GM18909 (cell line): ENCODE results near the gene TNS3.
A peak's percentile ranks its signal among the peaks of the same experiment; 100 is the strongest.

Experiments used
- ATAC-seq: cut with Tn5 transposase; IDR thresholded peaks from one replicate; pipeline ENCODE4 v1.9.1; 2021; ENCODE audit warnings: mild to moderate bottlenecking; ENCODE audit not compliant: unreplicated experiment, poor library complexity

TNS3 gene

DNA sequence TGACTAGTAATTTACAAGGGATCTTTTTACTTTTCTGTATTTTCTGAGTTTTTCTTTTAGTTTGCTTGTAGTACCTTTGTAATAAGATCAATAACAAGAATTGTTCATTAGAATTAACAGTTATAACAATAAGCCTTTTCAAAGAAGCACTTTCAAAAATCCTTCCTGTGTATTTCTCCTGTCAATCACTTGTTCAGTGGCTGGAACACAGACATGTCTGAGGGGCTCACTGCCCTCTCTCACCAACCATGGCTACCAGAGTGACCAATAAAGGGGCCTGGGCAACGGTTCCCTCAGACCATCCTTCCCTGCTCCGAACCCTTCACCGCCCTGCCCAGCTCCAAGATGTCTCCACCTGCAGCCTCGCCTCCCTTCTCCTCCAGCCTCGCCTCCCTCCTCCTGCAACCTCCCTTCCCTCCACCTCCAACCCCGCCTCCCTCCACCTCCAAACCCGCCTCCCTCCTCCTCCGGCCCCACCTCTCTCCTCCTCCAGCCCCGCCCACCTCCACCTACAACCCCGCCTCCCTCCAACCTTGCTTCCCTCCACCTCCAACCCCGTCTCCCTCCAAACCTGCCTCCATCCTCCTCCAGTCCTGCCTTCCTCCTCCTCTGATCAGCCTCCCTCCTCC, 353.4 kb downstream of the TNS3 start:
- ATAC-seq, result no peak

GRCh38 chr7:47227762-47228177, 354.1 kb downstream of the TNS3 start:
- peak; percentile 85 for ATAC-seq

DNA sequence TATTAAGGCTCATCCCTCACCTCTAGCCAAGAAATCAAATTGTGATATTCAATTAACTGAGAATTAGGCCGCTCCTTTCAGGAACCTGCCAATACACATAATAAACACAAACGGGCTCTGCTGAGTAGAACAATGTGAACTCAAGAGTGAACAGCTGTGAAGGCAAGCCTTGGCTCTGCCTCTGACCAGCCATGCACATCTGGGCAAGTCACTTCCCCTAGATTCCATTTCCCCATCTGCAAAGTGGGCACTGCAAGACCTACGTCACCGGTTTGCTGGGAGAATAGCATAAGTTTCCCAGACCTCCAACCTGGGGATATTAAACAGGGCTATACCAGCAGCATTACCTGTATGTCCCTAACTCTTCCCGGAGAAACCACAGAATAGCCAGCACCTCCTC, 355.2 kb downstream of the TNS3 start:
- ATAC-seq, result no peak

DNA sequence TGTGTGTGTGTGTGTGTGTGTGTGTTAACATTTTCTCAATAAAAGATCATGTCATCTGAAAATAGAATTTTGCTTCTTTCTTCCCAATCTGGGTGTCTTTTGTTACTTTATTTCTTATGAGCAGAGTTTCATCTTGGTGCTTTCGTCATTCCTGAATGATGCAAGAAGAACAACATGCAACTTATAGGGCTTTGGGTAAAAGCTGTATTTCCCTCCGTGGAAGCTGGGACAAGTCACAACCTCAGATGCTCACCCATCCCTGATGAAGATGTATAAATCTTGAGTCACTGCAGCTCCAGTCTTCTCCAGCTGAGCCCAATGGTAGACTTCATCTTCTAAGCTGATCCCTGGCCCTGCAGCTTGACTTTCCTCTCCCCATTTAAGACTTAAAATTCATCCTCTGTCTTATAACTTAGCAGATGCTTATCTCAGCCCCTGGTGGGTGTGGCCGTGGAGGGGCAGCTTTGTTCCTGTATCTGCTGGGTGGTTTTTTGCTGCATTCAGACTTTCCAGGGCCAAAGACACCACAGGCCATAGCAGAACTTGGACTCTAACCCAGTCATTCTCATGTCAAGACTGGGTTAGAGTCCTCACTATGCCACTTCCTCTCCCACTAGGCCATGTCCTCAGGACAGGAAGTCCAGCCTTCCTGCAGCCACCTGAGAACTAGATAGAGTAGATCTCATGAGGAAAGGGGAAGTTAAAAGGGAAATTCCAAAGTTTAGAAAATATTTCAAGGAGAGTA, 356.4 kb downstream of the TNS3 start:
- peak; percentile 49 for ATAC-seq
